LNCAP (cell line): ENCODE data around the gene KIF15.

Source experiments
- CTCF ChIP-seq: fragments of 450-650 bp; IDR thresholded peaks from 2 replicates; pipeline ENCODE4 v1.5.1; 2017; ENCODE audit warnings: mild to moderate bottlenecking

Gene KIF15

GRCh38 chr3:44833394-44833793 is 71.8 kb downstream of the KIF15 start:
- TF ChIP-seq CTCF, result no peak

GRCh38 chr3:44835684-44836083 is 74.1 kb downstream of the KIF15 start:
- TF ChIP-seq CTCF, result no peak

DNA sequence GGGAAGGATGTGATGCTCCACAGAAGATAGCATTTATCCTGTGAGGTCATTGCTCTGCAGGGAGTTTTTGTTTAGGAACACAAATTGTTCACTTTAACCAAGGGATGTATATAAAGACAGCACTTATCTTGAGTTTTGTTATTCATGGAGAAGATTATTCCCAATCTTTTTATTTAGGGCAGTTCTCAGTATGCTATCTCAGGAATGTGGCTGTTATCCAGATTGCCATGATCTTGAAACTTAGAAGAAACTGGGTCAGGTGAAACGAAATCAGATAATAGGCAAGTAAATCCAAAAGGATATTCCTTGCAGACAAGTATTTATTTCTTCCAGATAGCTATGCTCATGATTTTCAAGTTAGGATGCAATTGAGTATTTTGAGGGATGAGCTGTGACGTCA is 80.8 kb downstream of the KIF15 start:
- TF ChIP-seq CTCF, result no peak

DNA sequence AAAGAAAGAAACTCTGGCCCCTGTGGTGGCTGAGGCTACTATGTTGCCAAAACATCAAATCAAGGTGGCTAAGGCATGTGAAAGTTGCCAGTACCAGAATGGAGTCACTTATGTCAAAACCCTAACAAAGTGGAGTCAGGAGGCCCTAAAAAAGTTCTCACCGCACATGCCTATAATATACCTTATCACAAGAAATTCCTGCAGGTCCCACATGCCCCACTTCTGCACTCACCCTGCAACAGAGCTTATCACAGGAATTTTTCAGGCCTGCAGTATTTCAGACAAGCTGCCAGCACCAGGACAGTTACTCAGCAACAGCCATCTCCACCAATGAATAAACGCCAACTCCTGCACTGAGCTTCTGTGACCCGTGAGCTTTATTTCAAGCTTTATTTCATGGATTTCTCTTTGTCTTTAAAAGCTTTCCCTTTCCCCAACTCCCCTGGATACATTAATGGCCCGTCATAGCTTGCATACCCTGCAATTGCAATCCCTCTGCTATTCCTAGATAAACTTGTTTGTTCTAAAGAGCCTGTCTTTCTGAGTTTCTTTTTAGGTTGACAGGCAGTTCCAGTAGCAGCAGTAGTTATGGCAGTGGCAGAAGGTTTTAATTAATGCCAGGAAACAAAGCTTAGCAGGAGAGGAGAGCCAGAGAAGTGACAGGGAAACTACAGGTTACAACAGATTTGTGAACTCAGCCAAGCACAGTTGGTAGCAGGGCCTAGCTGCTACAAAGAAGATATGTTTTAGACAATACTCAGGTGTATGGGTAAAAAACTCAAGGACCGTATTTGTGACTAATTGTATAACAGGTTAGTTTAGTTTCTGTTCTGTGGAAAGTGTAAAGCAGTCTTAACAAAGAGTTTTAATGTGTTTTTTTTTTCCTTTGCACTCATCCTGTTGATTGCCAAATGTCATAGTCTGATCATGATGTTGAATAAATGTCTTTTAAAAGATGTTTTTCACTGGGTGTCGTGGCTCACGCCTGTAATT is 84.2 kb downstream of the KIF15 start:
- TF ChIP-seq CTCF, result no peak

- TF ChIP-seq CTCF, result no peak
Observed at GRCh38 chr3:44848634-44849033, 87.0 kb downstream of the KIF15 start.

- no peak for TF ChIP-seq CTCF
Observed at GRCh38 chr3:44860117-44860516, 98.5 kb downstream of the KIF15 start.

DNA sequence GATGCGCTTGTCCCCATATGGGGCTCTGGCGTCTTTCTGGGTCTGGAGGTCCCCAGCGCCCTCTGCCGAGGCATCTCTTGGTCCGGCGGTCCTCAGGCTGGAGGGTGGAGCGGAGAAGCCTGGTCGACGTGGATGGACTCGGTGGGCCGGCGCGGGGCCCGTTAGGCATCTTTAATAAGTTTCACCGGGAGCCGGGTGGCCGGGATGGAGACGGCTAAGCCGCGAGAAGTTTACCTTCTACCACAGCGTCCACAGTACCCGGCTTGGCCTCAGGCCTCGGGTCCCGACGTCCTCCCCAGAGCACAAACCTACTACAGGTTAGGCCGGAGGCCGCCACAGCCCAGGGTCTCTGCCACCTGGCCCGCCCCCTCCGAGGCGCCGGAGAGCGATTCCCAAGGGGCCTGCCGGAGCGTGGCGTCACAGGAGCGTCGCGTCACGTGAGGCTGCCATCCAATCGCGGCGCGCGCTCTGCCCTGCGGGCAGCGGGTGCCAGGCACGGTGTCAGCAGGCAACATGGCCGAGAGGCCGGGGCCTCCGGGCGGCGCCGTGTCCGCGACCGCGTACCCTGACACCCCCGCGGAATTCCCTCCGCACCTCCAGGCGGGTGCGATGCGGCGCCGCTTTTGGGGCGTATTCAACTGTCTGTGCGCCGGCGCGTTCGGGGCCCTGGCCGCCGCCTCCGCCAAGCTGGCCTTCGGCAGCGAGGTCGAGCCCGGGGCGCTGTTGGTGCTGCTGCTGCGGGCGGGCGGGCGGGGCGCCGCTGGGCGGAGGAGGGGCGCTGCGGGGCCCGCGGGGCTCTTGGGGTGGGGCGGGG is 100.0 kb downstream of the KIF15 start, which contains the start of gene TMEM42:
Gene TMEM42, plus strand, starts transcription at position 501 of the 814 bp plus-strand sequence. Its CDS starts 13 bp downstream, at position 514.
- TF ChIP-seq CTCF, result no peak
